ENCODE results near the gene C19orf38.

GRCh38 chr19:10800488-10800887 lies 47.7 kb upstream of the C19orf38 start:
- TF ChIP-seq CTCF (IDR thresholded peaks at IDR 0.05; ENCODE audit: low read depth, low read length) (no peak), EZH2phosphoT487 (IDR thresholded peaks at IDR 0.05; ENCODE audit: low read depth) (no peak)
